Mesenchymal stem cell (in vitro differentiated cells and primary cell): ENCODE measurements around the gene CELF2.

Source experiments
- DNase-seq: peaks from one replicate; pipeline ENCODE4 v3.0.0-alpha.2; 2013
- H2AFZ ChIP-seq: one replicate; pipeline ENCODE4 v1.6.1; 2013; ENCODE audit warnings: low read depth, mild to moderate bottlenecking, control low read depth, inconsistent platforms, low read length, moderate library complexity
- H2AK5ac ChIP-seq: 2 replicates; pipeline ENCODE4 v1.6.1; 2013; ENCODE audit warnings: low read length, moderate library complexity, mild to moderate bottlenecking, inconsistent platforms; ENCODE audit not compliant: severe bottlenecking
- H2BK120ac ChIP-seq: one replicate; pipeline ENCODE4 v1.6.1; 2013; ENCODE audit warnings: low read depth, mild to moderate bottlenecking, inconsistent platforms, low read length, moderate library complexity
- H2BK12ac ChIP-seq, 2 experiments: one replicate each; pipeline ENCODE4 v1.6.1; 2013; ENCODE audit warnings: inconsistent platforms in 2 of 2, low read length in 2 of 2, mild to moderate bottlenecking in 2 of 2, moderate library complexity in 2 of 2, control low read depth in 1 of 2
- H2BK15ac ChIP-seq: one replicate; pipeline ENCODE4 v1.6.1; 2013; ENCODE audit warnings: mild to moderate bottlenecking, low read depth, inconsistent platforms; ENCODE audit not compliant: poor library complexity, severe bottlenecking
- H2BK5ac ChIP-seq: 2 replicates; pipeline ENCODE4 v1.6.1; 2013; ENCODE audit warnings: low read depth, mild to moderate bottlenecking, low read length, control low read depth, inconsistent platforms; ENCODE audit not compliant: poor library complexity, severe bottlenecking
- H3K14ac ChIP-seq, 2 experiments: one replicate each; pipeline ENCODE4 v1.6.1; 2013; ENCODE audit warnings: inconsistent platforms in 2 of 2, low read length in 2 of 2, control low read depth in 1 of 2, mild to moderate bottlenecking in 1 of 2, moderate library complexity in 1 of 2
- H3K18ac ChIP-seq, 2 experiments: one replicate each; pipeline ENCODE4 v1.6.1; 2013; ENCODE audit warnings: inconsistent platforms in 2 of 2, low read length in 2 of 2, control low read depth in 1 of 2, low read depth in 1 of 2, mild to moderate bottlenecking in 1 of 2
- H3K23ac ChIP-seq, 2 experiments: one replicate each; pipeline ENCODE4 v1.6.1; 2013; ENCODE audit warnings: inconsistent platforms in 2 of 2, low read length in 2 of 2, mild to moderate bottlenecking in 2 of 2, moderate library complexity in 2 of 2, control low read depth in 1 of 2
- H3K27ac ChIP-seq: 2 replicates; pipeline ENCODE4 v1.5.1; 2013; ENCODE audit warnings: mild to moderate bottlenecking, moderate library complexity, low read length, control low read depth, inconsistent platforms; ENCODE audit not compliant: poor library complexity, severe bottlenecking
- H3K27me3 ChIP-seq, 2 experiments: 2 replicates each; pipeline versions ENCODE4 v1.6.1 to v1.7.0; 2013; ENCODE audit warnings: low read length in 2 of 2, mild to moderate bottlenecking in 2 of 2, moderate library complexity in 2 of 2, control low read depth in 1 of 2, inconsistent platforms in 1 of 2; ENCODE audit not compliant: control insufficient read depth in 1 of 2, insufficient read depth in 1 of 2
- H3K36me3 ChIP-seq, 2 experiments: 2 replicates each; pipeline versions ENCODE4 v1.6.1 to v1.7.0; 2013; ENCODE audit warnings: low read length in 2 of 2, control low read depth in 1 of 2, inconsistent platforms in 1 of 2, low read depth in 1 of 2, mild to moderate bottlenecking in 1 of 2; ENCODE audit not compliant: insufficient read depth in 2 of 2, control insufficient read depth in 1 of 2
- H3K4ac ChIP-seq, 2 experiments: one replicate each; pipeline ENCODE4 v1.6.1; 2013; ENCODE audit warnings: inconsistent platforms in 2 of 2, low read length in 2 of 2, mild to moderate bottlenecking in 2 of 2, moderate library complexity in 2 of 2, control low read depth in 1 of 2, low read depth in 1 of 2
- H3K4me1 ChIP-seq: 2 replicates; pipeline ENCODE4 v1.6.1; 2013; ENCODE audit warnings: low read depth, low read length, control low read depth; ENCODE audit not compliant: control insufficient read depth, insufficient read depth
- H3K4me2 ChIP-seq: 2 replicates; pipeline ENCODE4 v1.6.1; 2013; ENCODE audit warnings: low read length, mild to moderate bottlenecking, inconsistent platforms; ENCODE audit not compliant: poor library complexity, severe bottlenecking
- H3K4me3 ChIP-seq, 2 experiments: 2 replicates each; pipeline versions ENCODE4 v1.5.1 to v1.7.0; 2013; ENCODE audit warnings: low read length in 2 of 2, mild to moderate bottlenecking in 2 of 2, control low read depth in 1 of 2, low read depth in 1 of 2; ENCODE audit not compliant: insufficient read depth in 1 of 2
- H3K79me1 ChIP-seq: replicated peaks from 2 replicates; pipeline ENCODE4 v1.6.1; 2013; ENCODE audit warnings: mild to moderate bottlenecking, control low read depth, low read length, inconsistent platforms; ENCODE audit not compliant: poor library complexity, severe bottlenecking
- H3K9ac ChIP-seq: 2 replicates; pipeline ENCODE4 v1.7.0; 2013; ENCODE audit warnings: mild to moderate bottlenecking, low read length, moderate library complexity
- H3K9me3 ChIP-seq: 2 replicates; pipeline ENCODE4 v1.7.0; 2013; ENCODE audit warnings: mild to moderate bottlenecking, low read length; ENCODE audit not compliant: control insufficient read depth
- H4K8ac ChIP-seq: one replicate; pipeline ENCODE4 v1.6.1; 2013; ENCODE audit warnings: inconsistent platforms, mild to moderate bottlenecking, low read length, moderate library complexity
- H4K91ac ChIP-seq: one replicate; pipeline ENCODE4 v1.6.1; 2013; ENCODE audit warnings: mild to moderate bottlenecking, low read length, inconsistent platforms
- WGBS: methylation state at CpG from one replicate; pipeline ENCODE4 v1.1.7; 2013; ENCODE audit warnings: mixed read lengths; 5-methylcytosine and 5-hydroxymethylcytosine counted together

Gene CELF2

GRCh38 chr10:11288302-11288701 is 270.6 kb downstream of the CELF2 start:
- Histone ChIP-seq H3K4me3 (no peak overlapping the region), H2BK5ac (no peak overlapping the region), H3K27ac (no peak overlapping the region), H3K4me2 (no peak overlapping the region), H3K9ac (no peak overlapping the region), H4K8ac (no peak overlapping the region), H3K4me1 (peaks cover 3% of the 10 kb centered on the region), H3K27me3 (no peaks in the 10 kb centered on the region), H3K36me3 (peaks cover 32 to 74% of the 10 kb centered on the region in 2 experiments), H2BK12ac (no peak overlapping the region), H2AK5ac (no peak overlapping the region), H3K14ac (no peak overlapping the region), H3K9me3 (no peaks in the 10 kb centered on the region), H3K4ac (no peak overlapping the region), H2BK120ac (no peak overlapping the region), H2AFZ (no peak overlapping the region), H3K18ac (no peak overlapping the region), H4K91ac (no peak overlapping the region), H2BK15ac (no peak overlapping the region), H3K23ac (no peak overlapping the region), H3K79me1 (no peaks in the 10 kb centered on the region)
- DNase-seq = no peak
- whole genome bisulfite sequencing = 84% methylated on average over 13 of the region's 13 CpGs

- peaks cover 35 to 90% of the 10 kb centered on the region in 2 experiments for H3K36me3 ChIP-seq
- H2BK120ac ChIP-seq = no peak overlapping the region
- H3K27me3 ChIP-seq = no peaks in the 10 kb centered on the region
- no peak overlapping the region for H3K27ac ChIP-seq
- no peak overlapping the region for H4K8ac ChIP-seq
- H2AK5ac ChIP-seq = no peak overlapping the region
- H2AFZ ChIP-seq = no peak overlapping the region
- H2BK5ac ChIP-seq = no peak overlapping the region
- no peak overlapping the region for H3K9ac ChIP-seq
- H3K4me1 ChIP-seq = peaks cover under 1% of the 10 kb centered on the region
- H3K4ac ChIP-seq = no peak overlapping the region
- H3K9me3 ChIP-seq = no peaks in the 10 kb centered on the region
- no peak overlapping the region for H2BK15ac ChIP-seq
- 97% methylated on average over 24 of the region's 24 CpGs for WGBS
- H3K4me2 ChIP-seq = no peak overlapping the region
- H2BK12ac ChIP-seq = no peak overlapping the region
- no peak overlapping the region for H3K14ac ChIP-seq
- no peak for DNase-seq
- H3K23ac ChIP-seq = no peak overlapping the region
- no peaks in the 10 kb centered on the region for H3K79me1 ChIP-seq
- no peak overlapping the region for H3K18ac ChIP-seq
- no peak overlapping the region for H4K91ac ChIP-seq
- no peak overlapping the region for H3K4me3 ChIP-seq
Measured at GRCh38 chr10:11290156-11290890, 272.7 kb downstream of the CELF2 start.

- Histone ChIP-seq H3K9ac (no peak overlapping the region), H3K23ac (no peak overlapping the region), H3K4me2 (no peak overlapping the region), H3K4me3 (no peak overlapping the region), H3K79me1 (peaks cover 3% of the 10 kb centered on the region), H2BK5ac (no peak overlapping the region), H3K27ac (no peak overlapping the region), H2BK15ac (no peak overlapping the region), H2BK12ac (no peak overlapping the region), H3K18ac (no peak overlapping the region), H4K8ac (no peak overlapping the region), H3K4ac (no peak overlapping the region), H2AK5ac (no peak overlapping the region), H2BK120ac (no peak overlapping the region), H3K14ac (no peak overlapping the region), H3K36me3 (peaks cover 34 to 89% of the 10 kb centered on the region in 2 experiments), H2AFZ (no peak overlapping the region), H3K9me3 (no peaks in the 10 kb centered on the region), H3K27me3 (no peaks in the 10 kb centered on the region), H4K91ac (no peak overlapping the region), H3K4me1 (no peaks in the 10 kb centered on the region)
- DNase-seq = no peak
- WGBS = 88% methylated on average over 13 of the region's 14 CpGs
Measured at GRCh38 chr10:11292576-11293302, 275.1 kb downstream of the CELF2 start.

- Histone ChIP-seq H4K91ac (no peak overlapping the region), H2BK12ac (no peak overlapping the region), H3K4me1 (peaks cover 3% of the 10 kb centered on the region), H3K27ac (no peak overlapping the region), H3K4me3 (no peak overlapping the region), H3K14ac (no peak overlapping the region), H4K8ac (no peak overlapping the region), H3K27me3 (no peaks in the 10 kb centered on the region), H3K36me3 (peaks cover 32 to 87% of the 10 kb centered on the region in 2 experiments), H2BK5ac (no peak overlapping the region), H3K79me1 (peaks cover 3% of the 10 kb centered on the region), H2BK120ac (no peak overlapping the region), H2AK5ac (no peak overlapping the region), H2AFZ (no peak overlapping the region), H2BK15ac (no peak overlapping the region), H3K9me3 (no peaks in the 10 kb centered on the region), H3K4me2 (no peak overlapping the region), H3K4ac (no peak overlapping the region), H3K9ac (no peak overlapping the region), H3K23ac (no peak overlapping the region), H3K18ac (no peak overlapping the region)
- DNase-seq = no peak
- WGBS = 95% methylated on average over 3 of the region's 7 CpGs
Measured at GRCh38 chr10:11293332-11293731, 275.7 kb downstream of the CELF2 start.
